GM19043 (cell line): ENCODE results near the gene NPHP3.

Experiments used
- ATAC-seq: cut with Tn5 transposase; IDR thresholded peaks from one replicate; pipeline ENCODE4 v1.9.1; 2021; ENCODE audit warnings: low read depth; ENCODE audit not compliant: unreplicated experiment

Gene NPHP3

DNA sequence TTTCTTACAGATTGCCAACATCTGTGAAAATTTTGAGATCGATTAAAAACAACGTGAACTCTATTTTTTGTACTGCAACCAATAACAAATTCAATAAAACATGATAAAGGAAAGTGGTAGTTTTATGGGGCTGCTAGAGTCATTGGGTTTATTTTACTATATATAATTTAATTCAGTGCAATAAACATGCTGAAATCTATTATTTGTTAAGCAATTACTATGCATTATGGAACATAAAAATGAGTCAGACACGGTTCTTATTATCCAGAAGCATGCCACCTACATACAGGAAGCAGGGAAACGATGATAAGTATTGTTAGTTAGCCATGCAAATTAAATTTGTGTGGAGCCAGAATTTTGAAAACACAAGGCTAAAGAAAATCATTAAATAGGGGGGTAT lies 27.2 kb downstream of the NPHP3 start:
- ATAC-seq: no peak

DNA sequence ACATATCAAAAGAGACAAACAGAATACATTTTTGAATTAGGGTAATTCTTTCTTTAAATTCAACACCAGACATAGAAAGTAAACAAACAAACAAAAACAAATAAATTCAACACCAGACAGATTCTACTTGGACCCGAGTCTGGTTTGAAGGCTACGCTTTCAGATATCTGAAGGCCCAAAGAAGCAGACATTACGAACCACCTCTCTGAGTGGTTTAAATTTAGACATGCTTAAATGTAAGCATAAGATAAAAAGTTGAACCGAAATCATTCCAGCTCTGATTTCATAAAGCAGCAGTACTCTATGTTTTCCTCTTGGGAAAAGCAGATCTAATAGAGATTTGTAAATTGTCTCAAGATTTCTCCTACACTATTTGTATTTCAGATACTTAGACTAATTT lies 32.2 kb downstream of the NPHP3 start:
- ATAC-seq: no peak

DNA sequence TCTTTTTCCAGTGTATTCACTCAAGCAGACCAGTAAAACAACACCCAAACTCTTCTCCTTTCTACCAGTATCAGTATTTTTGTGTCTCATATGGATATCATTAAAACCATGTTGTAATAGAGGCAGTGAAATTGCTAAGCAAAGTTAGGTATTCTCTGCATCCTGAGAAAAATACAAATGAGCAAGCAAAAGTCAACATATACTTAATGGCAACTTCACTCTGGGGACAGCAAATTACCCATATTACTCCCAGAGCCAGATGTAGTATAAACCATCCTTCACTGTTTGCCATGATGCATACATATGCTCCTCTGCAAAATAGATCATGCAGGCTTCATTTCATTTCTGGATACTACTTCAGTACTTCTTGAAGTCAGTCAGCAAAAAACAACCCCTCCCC lies 40.0 kb downstream of the NPHP3 start:
- ATAC-seq: no peak

DNA sequence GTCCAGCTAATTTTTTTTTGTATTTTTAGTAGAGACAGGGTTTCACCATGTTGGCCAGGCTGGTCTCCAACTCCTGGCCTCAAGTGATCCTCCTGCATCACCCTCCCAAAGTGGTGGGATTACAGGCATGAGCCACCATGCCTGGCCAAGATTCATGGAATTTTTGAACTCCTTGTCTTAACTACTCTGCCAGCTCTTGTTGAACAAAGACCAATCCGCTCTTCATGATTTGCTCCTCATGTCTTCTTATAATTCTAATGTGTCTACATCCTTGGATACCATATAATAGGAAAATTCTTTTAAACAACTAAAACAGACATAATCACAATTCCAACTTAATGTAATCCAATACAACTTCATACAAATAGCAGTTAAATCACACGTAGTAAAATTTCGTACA lies 40.8 kb downstream of the NPHP3 start:
- ATAC-seq: no peak

DNA sequence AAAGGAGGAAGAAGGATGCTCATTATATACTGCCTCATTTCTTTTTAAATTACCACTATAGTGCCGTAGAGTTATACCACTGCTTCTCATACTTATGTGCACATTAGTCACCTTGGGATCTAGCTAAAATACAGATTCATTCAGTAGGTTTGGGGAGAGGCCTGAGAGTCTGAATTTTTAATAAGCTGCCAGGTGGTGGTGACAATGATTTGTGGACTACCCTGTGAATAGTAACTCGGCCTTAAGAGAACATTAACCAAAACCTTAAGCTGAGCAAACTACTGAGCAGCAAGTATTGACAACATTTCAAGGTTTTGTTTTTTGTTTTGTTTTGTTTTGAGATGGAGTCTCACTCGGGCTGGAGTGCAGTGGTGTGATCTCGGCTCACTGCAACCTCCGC lies 42.3 kb downstream of the NPHP3 start:
- ATAC-seq: no peak

DNA sequence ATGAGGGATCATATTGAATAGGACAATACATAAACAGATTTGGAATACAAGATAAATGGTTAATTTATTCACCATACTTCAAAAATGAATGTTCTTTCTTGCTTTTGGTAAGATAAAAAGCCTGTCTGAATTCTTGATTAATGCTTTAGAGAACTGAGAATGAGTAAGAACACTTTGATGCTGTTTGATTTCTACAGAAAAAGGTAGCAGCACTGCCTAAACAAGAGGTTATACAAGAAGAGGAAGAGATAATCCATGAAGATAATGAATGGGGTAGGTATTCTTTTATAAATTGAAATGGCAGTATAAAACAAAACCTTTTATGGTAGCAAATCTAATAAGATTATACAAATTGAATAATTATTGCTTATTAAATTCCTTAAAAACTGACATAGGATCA lies 46.8 kb downstream of the NPHP3 start:
- ATAC-seq: no peak

DNA sequence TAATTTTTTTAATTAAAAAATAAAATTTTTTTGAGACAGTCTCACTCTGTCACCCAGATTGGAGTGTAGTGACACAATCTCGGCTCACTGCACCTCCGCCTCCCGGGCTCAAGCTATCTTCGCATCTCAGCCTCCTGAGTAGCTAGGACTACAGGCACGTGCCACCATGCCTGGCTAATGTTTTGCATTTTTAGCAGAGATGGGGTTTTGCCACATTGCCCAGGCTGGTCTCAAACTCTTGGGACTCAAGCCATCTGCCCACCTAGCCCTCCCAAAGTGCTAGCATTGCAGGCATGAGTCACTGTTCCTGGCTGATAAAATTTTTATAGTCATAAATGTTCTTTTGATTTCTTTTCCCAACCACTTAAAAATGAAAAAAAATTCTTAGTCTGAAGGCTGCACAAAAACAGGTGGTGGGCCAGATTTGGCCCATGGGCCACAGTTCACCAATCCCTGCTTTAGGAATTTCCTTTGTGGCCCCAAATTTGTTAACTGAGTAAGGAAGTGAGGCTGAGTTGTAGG lies 52.9 kb downstream of the NPHP3 start:
- ATAC-seq: no peak

DNA sequence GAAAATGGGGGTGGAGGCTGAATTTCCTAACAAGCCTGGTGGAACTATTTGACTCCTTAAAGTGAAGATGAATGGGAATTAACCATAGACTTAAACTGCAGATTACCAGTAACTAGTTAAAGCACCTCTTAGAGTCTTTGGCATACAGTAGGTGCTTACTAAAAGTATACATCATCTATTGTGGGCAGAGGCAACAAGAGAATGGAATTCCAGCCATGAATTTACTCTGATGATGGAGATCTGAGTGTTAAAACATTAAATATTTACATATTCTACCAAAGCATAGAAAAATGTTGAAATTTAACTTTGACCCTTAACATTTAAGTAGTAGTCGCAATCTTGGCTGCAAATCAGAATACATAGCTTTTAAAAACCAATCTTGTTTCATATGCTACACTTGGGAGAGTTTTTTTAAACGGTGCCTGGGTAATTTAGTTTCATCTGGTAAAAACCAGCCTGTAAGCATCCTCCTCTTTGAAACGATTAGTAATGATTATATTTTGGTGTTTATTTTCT lies 56.9 kb downstream of the NPHP3 start:
- no peak for ATAC-seq

DNA sequence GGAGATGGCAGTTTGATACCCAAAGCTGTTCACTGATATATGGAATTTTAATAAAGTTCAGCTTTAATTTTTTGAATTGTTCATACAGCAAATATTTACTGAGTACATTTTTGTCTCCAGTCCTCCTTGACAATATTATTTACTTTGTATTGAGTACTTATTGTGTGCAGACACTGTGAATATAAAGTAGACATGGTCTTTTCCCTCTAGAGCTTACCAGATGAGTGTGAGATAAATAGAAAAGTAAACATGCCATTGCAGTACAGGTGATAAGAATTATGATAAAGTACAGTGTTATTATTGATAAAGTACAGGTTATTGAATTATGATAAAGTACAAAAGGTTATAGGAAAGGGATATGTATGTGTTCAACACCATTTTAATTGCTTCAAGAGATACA lies 60.0 kb downstream of the NPHP3 start:
- no peak for ATAC-seq

DNA sequence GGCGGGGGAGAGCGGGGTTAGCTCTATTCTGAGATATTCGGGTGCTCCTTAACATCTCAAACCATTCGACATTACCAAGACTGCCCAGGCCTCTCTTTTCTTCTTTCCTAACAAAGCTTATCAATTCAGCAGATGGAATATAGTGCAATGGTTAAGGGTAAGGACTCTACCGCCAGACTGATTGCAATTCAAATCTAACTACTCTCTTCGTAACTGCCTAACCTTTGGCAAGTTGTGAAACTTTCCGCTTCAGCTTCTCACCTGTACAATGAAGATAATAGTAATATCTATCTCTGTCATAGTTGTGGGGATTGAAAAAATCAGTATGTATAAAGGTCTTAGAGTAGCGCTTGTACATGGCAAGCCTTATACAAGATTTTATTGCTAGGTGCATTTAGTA lies 61.1 kb downstream of the NPHP3 start:
- ATAC-seq: no peak

DNA sequence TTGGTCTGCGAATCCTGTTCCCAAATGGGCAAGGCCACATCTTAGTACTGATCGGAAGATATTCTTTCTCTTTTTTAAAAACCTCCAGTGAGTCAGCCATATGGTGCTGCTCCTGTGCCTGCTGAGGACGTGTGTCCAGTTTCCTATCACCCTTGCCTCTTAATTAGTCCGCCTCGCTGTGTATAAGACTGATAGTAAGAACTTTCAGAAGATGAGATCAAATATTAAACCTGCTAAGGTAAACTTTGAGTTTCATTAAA lies 61.5 kb downstream of the NPHP3 start:
- ATAC-seq: no peak

DNA sequence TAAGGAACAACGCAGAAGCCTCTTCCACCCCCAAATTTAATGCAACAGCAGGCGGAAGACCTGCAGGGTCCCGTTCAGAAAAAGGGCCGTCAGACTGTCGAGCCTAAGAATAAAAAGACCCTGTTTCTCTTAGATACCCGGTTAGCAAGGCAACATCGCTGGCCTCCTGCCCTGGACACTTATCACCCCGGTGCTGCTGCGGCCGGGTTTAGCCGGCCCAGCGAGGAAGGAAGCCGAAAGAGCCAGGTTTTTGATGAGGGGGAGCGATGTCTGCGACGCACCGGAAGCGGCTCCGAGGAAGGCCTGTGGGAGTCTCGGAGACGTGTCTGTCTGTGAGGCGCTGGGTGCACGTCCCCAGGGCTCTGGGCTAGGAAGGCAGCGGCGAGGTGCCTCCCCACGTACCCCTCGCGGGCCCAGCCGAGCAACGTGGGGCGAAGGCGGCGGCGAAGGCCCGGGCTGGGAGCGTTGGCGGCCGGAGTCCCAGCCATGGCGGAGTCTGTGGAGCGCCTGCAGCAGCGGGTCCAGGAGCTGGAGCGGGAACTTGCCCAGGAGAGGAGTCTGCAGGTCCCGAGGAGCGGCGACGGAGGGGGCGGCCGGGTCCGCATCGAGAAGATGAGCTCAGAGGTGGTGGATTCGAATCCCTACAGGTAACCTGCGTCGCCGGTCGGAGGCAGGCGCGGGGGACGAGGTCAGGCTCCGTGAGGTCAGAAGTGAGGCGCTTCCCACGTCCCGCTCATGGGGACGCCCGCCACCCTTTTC lies 62.0 kb downstream of the NPHP3 start, which contains the start of gene UBA5:
Gene UBA5 (plus strand): TSS at position 278 of the 759 bp plus-strand sequence. CDS start 209 bp downstream, at position 487.
- peak; percentile 60 for ATAC-seq

DNA sequence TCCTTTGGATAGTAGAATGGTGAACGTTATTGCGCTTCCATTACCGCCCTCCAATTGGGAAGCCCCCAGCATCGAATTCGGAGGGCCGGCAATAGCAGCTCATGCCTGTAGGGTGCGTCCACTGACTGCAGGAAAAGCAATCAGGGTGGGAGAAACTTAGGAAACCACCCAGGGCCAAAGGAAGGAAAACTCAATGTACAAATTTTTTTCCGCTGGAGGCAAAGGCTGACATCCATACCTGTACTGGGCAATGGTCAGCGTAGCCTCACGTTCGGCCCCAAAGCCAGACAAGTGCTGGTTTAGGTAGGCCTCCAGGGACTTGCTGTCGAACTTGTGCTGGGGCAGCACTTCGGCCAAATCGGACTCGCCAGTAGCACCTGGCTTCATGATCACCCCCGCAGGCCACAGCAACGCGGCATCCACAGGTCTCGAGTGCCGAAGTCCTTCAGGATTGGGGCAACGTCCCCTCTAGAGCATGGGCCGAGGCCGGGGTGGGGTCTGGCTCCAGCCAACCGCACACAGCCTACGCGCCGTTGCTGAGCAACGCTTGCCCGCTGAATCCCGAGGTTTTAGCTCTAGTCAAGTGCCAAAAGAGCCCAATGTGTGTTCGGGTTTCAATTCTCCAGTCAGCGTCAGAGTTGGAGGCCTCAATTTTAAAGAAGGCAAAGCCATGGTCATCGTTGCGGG lies 62.7 kb downstream of the NPHP3 start, which contains the start of gene ACAD11:
Gene ACAD11 (minus strand): TSS at position 445 of the 687 bp plus-strand sequence. CDS start 58 bp downstream, at position 387.
- ATAC-seq: peak; percentile 46

DNA sequence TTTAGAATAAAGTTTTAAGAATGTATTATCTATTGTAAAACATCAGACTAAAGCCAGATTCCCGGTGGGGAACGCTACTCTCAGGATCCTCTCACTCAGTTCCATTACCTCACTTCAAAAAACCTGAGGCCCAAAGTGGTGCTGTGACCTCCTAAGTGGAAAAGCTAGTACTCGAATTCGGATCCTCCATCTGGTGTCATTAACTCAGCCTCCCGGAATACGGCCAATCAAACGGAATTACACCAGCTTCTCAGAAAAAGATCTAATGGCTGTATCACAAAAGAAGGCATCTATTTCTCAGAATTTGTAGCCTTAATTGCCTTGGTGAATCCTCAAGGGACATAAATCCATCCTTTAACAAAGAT lies 63.2 kb downstream of the NPHP3 start:
- peak; percentile 1 for ATAC-seq

DNA sequence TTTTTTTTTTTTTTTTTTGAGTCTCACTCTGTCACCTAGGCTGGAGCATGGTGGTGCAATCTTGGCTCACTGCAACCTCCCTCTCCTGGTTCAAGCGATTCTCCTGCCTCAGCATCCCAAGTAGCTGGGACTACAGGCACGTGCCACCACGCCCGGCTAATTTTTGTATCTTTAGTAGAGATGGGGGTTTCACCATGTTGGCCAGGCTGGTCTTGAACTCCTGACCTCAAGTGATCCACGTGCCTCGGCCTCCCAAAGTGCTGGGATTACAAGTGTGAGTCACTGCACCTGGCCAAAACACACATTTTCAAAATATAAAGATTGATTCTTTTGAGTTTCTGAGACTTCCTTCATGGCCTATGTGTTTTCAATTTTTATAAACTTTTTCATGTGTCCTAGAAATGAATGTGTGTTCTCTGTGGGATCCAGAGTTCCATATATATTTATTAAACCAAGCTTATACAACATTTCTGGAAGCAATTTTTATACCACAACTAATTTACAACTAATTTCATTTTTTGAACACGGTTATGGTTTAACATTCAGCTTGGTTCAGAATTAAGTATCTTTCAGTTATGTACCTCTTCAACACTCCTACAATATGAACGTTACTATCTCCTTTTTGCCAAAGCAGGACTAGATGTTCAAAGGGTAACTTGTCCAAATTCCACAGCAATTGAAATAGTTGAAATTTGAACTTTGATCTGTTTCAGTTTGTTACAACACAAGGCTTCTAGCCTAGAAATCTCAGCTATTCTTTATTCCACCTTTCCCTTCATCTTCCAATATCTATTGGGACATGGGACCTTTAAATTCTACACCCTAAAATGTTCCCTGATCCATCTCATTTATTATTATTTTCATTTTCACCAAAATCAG lies 64.1 kb downstream of the NPHP3 start:
- no peak for ATAC-seq

DNA sequence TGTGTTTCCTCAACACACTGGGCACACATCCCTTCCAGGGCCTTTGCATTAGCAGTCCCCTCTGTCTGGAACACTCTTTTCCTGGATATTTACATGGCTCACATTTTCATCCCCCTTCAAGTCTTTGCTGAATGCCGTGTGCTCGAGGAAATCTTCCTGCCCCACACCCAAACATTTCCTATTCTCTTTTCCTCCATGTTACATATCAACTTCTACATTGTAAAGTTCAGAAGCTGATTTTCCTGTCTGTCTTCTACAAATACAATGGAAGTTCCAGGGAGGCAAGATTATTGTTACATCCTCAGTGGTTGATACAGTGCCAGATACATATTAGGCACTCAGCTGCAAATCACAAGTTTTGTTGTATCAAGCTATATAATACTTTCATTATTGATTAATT lies 66.7 kb downstream of the NPHP3 start:
- ATAC-seq: no peak

DNA sequence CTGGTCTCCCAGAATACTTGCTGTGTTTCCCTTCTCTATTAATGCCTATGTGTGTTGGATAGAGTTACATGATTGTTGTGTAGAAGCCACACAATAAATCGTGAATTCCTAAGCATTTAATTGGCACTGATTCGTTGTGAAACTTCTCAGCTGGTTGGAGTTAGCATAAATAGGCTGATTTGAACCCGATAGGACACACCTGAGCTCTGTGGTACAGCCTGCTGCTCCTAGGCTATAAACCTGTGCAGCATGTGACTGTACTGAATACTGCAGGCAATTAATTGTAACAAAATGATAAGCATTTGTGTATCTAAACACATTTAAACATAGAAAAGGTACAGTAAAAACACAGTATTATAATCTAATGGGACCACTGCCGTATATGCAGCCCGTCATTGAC lies 67.5 kb downstream of the NPHP3 start:
- ATAC-seq: no peak

DNA sequence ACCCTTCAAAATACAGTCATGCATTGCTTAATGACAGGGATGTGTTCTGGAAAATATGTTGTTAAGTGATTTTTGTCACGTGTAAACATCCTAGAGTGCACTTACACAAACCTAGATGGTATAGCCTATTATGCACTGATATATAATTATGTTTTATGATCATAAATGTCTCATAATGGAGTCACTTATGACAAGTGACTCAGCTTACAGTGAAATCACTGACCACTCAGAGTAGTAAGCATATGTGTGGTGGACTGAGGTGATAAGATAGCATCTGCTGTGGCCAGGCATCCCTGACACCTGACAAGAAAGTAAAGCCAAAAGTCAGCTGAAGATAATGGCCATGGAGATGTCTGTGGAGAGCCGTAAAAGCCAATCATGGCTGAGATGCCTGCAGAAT lies 68.0 kb downstream of the NPHP3 start:
- no peak for ATAC-seq

DNA sequence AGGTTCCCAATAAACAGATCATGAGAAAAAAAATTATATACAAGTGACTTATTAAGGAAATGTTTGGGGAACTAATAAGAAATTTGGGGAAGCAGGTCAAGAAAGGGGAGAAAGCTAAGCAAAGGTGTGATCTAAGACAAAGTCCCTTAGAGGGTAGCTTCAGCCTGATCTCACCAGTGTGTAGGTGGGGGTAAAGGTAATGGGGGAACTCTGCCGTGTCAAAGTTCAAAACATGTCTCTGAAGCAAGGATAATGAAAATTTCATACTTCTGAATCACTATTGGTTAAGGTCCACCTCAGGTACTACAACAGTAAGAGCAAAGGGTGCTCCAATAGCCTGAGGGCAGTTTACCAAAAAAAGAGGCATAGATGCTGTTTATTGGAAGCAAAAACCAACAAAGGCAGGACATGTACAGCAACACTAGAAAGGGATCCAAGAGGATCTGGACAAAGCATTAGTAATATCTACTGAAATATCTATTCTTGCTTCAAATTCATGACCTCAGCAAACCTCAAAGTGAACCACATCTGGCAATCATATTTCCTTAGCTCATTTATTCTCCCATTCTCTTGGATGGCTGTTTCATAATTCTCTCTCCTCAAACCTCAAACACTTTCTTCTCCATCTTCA lies 69.5 kb downstream of the NPHP3 start:
- no peak for ATAC-seq

DNA sequence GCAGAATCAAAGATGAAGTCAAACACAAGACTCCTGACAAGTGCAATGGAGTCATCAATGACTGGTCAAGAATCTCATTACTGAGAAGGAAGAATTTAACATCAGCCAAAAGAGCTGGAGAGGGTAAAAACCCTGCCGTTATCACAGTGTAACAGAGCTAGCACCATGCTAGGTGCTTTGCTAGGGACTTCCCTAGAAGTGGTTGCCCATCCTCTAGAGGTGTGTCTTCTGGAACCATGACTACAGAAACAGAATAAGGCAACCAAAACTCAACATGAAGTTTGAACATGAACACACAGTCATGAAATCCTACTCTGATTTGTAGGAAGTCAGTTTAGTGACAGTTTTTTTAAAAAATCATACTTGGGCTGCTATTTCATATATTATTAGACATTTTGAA lies 72.1 kb downstream of the NPHP3 start:
- no peak for ATAC-seq

DNA sequence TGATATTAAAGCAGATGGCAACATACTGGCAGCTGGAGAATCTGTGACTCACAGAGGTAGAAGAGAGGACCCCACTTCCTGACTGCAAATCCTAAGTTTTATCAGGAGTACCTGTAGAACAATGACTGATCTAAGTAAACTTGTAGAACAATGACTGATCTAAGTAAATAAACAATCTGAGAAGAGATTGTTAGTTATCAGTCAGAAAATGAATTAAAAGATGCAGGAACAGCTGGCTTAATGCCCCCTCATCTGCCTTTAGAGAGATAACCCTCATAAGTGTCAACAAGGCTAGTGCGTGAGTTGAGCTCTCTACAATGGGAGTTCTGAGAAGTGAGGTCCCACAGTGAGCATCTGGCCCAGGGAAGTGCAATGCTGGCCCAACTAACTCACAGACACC lies 77.2 kb downstream of the NPHP3 start:
- no peak for ATAC-seq
